IMR-90 (cell line): ENCODE results near the gene RASGRP3. TPM values are rescaled to one million over a fixed set of nuclear protein-coding genes. Genes with fewer than 3 reads are reported as not detected.
A peak's percentile ranks its signal among the peaks of the same experiment; 100 is the strongest.

Experiments
- ATAC-seq: fragments of 200-7000 bp; cut with Tn5 transposase; 2 replicates; pipeline ENCODE4 v1.9.1; 2020; ENCODE audit warnings: low read depth, mild to moderate bottlenecking, moderate library complexity
- BruUV-seq: library from RNA; stranded (reverse); fragments of 400-500 nt; replicated peaks from 2 replicates; lab custom pipeline; 2021; lab: Mats Ljungman, UMichigan
- CTCF ChIA-PET: fragments of 300-600 bp; formaldehyde crosslinking; extraction: SDS; loops from one replicate; lab custom pipeline; 2021; ENCODE audit warnings: antibody characterized with exemption; lab: Yijun Ruan, JAX
- POLR2A ChIA-PET: fragments of 300-600 bp; sonication (Branson Sonifier 250); formaldehyde crosslinking; loops from one replicate; lab custom pipeline; 2022; ENCODE audit warnings: antibody characterized with exemption; ENCODE audit not compliant: unreplicated experiment; lab: Charles Lee
- DNase-seq: peaks from one replicate; pipeline ENCODE4 v3.0.0; 2013
- H2AFZ ChIP-seq: replicated peaks from 2 replicates; pipeline ENCODE3; 2013; ENCODE audit warnings: low read length, mild to moderate bottlenecking; ENCODE audit not compliant: poor library complexity
- H2AK5ac ChIP-seq: 2 replicates; pipeline ENCODE4 v1.6.1; 2013; ENCODE audit warnings: low read depth, low read length, inconsistent platforms
- H2AK9ac ChIP-seq: replicated peaks from 2 replicates; pipeline ENCODE3; 2013; ENCODE audit warnings: mild to moderate bottlenecking, low read depth, low read length, moderate library complexity; ENCODE audit not compliant: poor library complexity
- H2BK120ac ChIP-seq: 2 replicates; pipeline ENCODE4 v1.6.1; 2013; ENCODE audit warnings: low read depth, low read length, inconsistent platforms
- H2BK15ac ChIP-seq: 3 replicates; pipeline ENCODE4 v1.6.1; 2013; ENCODE audit warnings: low read depth, low read length, inconsistent platforms
- H2BK20ac ChIP-seq: 2 replicates; pipeline ENCODE4 v1.6.1; 2013; ENCODE audit warnings: low read depth, mild to moderate bottlenecking, inconsistent platforms, low read length, moderate library complexity
- H2BK5ac ChIP-seq: 2 replicates; pipeline ENCODE4 v1.6.1; 2013; ENCODE audit warnings: mild to moderate bottlenecking, low read depth, low read length, inconsistent platforms; ENCODE audit not compliant: poor library complexity, severe bottlenecking
- H3K14ac ChIP-seq: replicated peaks from 2 replicates; pipeline ENCODE4 v1.6.1; 2013; ENCODE audit warnings: low read depth, low read length, inconsistent platforms
- H3K18ac ChIP-seq: 2 replicates; pipeline ENCODE4 v1.6.1; 2013; ENCODE audit warnings: low read depth, low read length, control low read depth
- H3K23ac ChIP-seq: 2 replicates; pipeline ENCODE4 v1.6.1; 2013; ENCODE audit warnings: low read depth, low read length, inconsistent platforms
- H3K27ac ChIP-seq: 2 replicates; pipeline ENCODE4 v1.5.1; 2013; ENCODE audit warnings: mild to moderate bottlenecking, control low read depth, low read length; ENCODE audit not compliant: insufficient read depth
- H3K27me3 ChIP-seq: 2 replicates; pipeline ENCODE4 v1.6.1; 2013; ENCODE audit warnings: low read length; ENCODE audit not compliant: control insufficient read depth, insufficient read depth
- H3K36me3 ChIP-seq: 2 replicates; pipeline ENCODE4 v1.6.1; 2013; ENCODE audit warnings: low read length, mixed read lengths; ENCODE audit not compliant: control insufficient read depth, insufficient read depth
- H3K4ac ChIP-seq: 2 replicates; pipeline ENCODE4 v1.6.1; 2013; ENCODE audit warnings: low read depth, low read length, inconsistent platforms
- H3K4me1 ChIP-seq: 2 replicates; pipeline ENCODE4 v1.6.1; 2013; ENCODE audit warnings: low read length, mixed read lengths; ENCODE audit not compliant: control insufficient read depth, insufficient read depth
- H3K4me2 ChIP-seq: 2 replicates; pipeline ENCODE4 v1.6.1; 2013; ENCODE audit warnings: low read depth, mild to moderate bottlenecking, control low read depth, low read length, moderate library complexity
- H3K4me3 ChIP-seq: 2 replicates; pipeline ENCODE4 v1.5.1; 2013; ENCODE audit warnings: low read depth, mild to moderate bottlenecking, control low read depth, low read length, moderate library complexity; ENCODE audit not compliant: insufficient read depth
- H3K56ac ChIP-seq: 2 replicates; pipeline ENCODE4 v1.6.1; 2013; ENCODE audit warnings: low read length, inconsistent platforms; ENCODE audit not compliant: insufficient read depth; ENCODE audit errors: extremely low read depth
- H3K79me1 ChIP-seq, 2 experiments: 2 replicates each; pipeline ENCODE4 v1.6.1; 2013; ENCODE audit warnings: low read length in 2 of 2, inconsistent platforms in 1 of 2, low read depth in 1 of 2
- H3K9ac ChIP-seq: 2 replicates; pipeline ENCODE4 v1.6.1; 2013; ENCODE audit warnings: low read depth, low read length, control low read depth
- H3K9me1 ChIP-seq: 2 replicates; pipeline ENCODE4 v1.6.1; 2013; ENCODE audit warnings: low read length, inconsistent platforms; ENCODE audit not compliant: insufficient read depth
- H3K9me3 ChIP-seq: 2 replicates; pipeline ENCODE4 v1.6.1; 2013; ENCODE audit warnings: low read length; ENCODE audit not compliant: control insufficient read depth, insufficient read depth
- H4K20me1 ChIP-seq: 2 replicates; pipeline ENCODE4 v1.6.1; 2013; ENCODE audit warnings: low read length, inconsistent platforms; ENCODE audit not compliant: insufficient read depth
- H4K5ac ChIP-seq: 2 replicates; pipeline ENCODE4 v1.6.1; 2013; ENCODE audit warnings: mild to moderate bottlenecking, low read depth, low read length, control low read depth
- H4K8ac ChIP-seq, 2 experiments: 2 replicates each; pipeline ENCODE4 v1.6.1; 2013; ENCODE audit warnings: low read depth in 2 of 2, low read length in 2 of 2, control low read depth in 1 of 2, inconsistent platforms in 1 of 2
- H4K91ac ChIP-seq: 2 replicates; pipeline ENCODE4 v1.6.1; 2013; ENCODE audit warnings: low read depth, low read length, inconsistent platforms; ENCODE audit not compliant: insufficient read depth
- CEBPB ChIP-seq: IDR thresholded peaks from 2 replicates; pipeline ENCODE4 v1.6.1; 2012; ENCODE audit warnings: low read depth, low read length, improper control_type of control experiment
- ELK1 ChIP-seq: fragments of 150-350 bp; IDR thresholded peaks from 2 replicates; pipeline ENCODE4 v1.6.1; 2016; ENCODE audit warnings: low read depth, mild to moderate bottlenecking, low read length, moderate library complexity, borderline replicate concordance
- FOS ChIP-seq: fragments of 150-350 bp; IDR thresholded peaks from 2 replicates; pipeline ENCODE4 v1.6.1; 2016; ENCODE audit warnings: low read depth, low read length
- MAZ ChIP-seq: IDR thresholded peaks from 2 replicates; pipeline ENCODE4 v1.6.1; 2012; ENCODE audit warnings: low read depth, mild to moderate bottlenecking, low read length, improper control_type of control experiment, moderate library complexity, borderline replicate concordance
- POLR2A ChIP-seq: IDR thresholded peaks from 2 replicates; pipeline ENCODE4 v1.6.1; 2012; ENCODE audit warnings: mild to moderate bottlenecking, low read depth, low read length
- RCOR1 ChIP-seq: IDR thresholded peaks from 2 replicates; pipeline ENCODE4 v1.6.1; 2012; ENCODE audit warnings: mild to moderate bottlenecking, low read length, improper control_type of control experiment; ENCODE audit not compliant: insufficient replicate concordance
- SMC3 ChIP-seq: fragments of 150-350 bp; IDR thresholded peaks from 2 replicates; pipeline ENCODE4 v1.6.1; 2016; ENCODE audit warnings: low read depth, mild to moderate bottlenecking, antibody characterized with exemption, low read length, moderate library complexity
- USF2 ChIP-seq: fragments of 150-350 bp; IDR thresholded peaks from 2 replicates; pipeline ENCODE4 v1.6.1; 2017; ENCODE audit warnings: mild to moderate bottlenecking, antibody characterized with exemption, low read length, low read depth
- WGBS, 2 experiments: methylation state at CpG; one replicate each; pipeline versions ENCODE4 v1.1.5 to v1.1.7; 2013; ENCODE audit warnings: missing lambda C conversion rate in 2 of 2; ENCODE audit not compliant: insufficient read length in 1 of 2; ENCODE audit errors: extremely low coverage in 2 of 2; 5-methylcytosine and 5-hydroxymethylcytosine counted together
- dilution Hi-C: fragments of 300-500 bp; cut with HindIII; formaldehyde crosslinking; loops from one replicate; pipeline ENCODE4 v1.14.3; 2018; ENCODE audit warnings: low sequenced_read_pairs; ENCODE audit not compliant: unreplicated experiment
- in situ Hi-C: fragments of 300-500 bp; cut with MboI; formaldehyde crosslinking; loops from 3 replicates; pipeline ENCODE4 v1.14.3; 2019; ENCODE audit warnings: low sequenced_read_pairs, inconsistent platforms, mixed read lengths
- intact Hi-C: fragments of 100-400 bp; cut with micrococcal nuclease; formaldehyde crosslinking; loops from 2 replicates; pipeline ENCODE4 v1.10.0; 2022
- polyA plus RNA-seq, 3 experiments: library from polyadenylated mRNA; depleted of rRNA; stranded (reverse); fragments of >200 nt; gene quantifications; 2 replicates each; pipeline ENCODE4 v1.2.3, GENCODE V29; 2012; ENCODE audit warnings: low replicate concordance in 1 of 3
- total RNA-seq: library from RNA; depleted of rRNA; stranded (reverse); fragments of >200 nt; gene quantifications from 2 replicates; pipeline ENCODE4 v1.2.3, GENCODE V29; 2012

The RASGRP3 gene
- total and polyA plus RNA-seq, 2 of the 4 experiments (the other 2 are of a cell fraction): 1.7 to 3.0 TPM

- Histone ChIP-seq H3K4ac (no peak overlapping the region), H3K27me3 (no peaks in the 10 kb centered on the region), H3K9ac (no peak overlapping the region), H3K9me1 (peaks cover 7% of the 10 kb centered on the region; the same call in 1 of the 2 replicates), H3K4me1 (peaks cover 14% of the 10 kb centered on the region), H3K36me3 (no peaks in the 10 kb centered on the region), H3K27ac (no peak overlapping the region), H2AK5ac (no peak overlapping the region), H3K23ac (no peak overlapping the region), H3K4me3 (no peak overlapping the region), H3K79me1 (no peaks in the 10 kb centered on the region), H3K14ac (no peak overlapping the region), H2BK5ac (no peak overlapping the region), H4K91ac (no peak overlapping the region), H4K8ac (no peak overlapping the region), H2BK15ac (no peak overlapping the region; the same call in 2 of the 3 replicates), H3K4me2 (no peak overlapping the region), H3K9me3 (no peaks in the 10 kb centered on the region), H3K56ac (no peak overlapping the region), H2AK9ac (no peak overlapping the region), H4K5ac (no peak overlapping the region), H2BK20ac (0 out of 2 replicates have a peak overlapping the region, but pooled peaks have one; percentile 6), H2BK120ac (no peak overlapping the region), H4K20me1 (no peaks in the 10 kb centered on the region), H3K18ac (no peak overlapping the region), H2AFZ (no peak overlapping the region)
- ChIA-PET POLR2A (interaction anchor here (0.5 kb wide), 1 partner anchor 138 kb away, joined by 17 read pairs; no protein-coding TSS in a partner anchor), CTCF (interaction anchor here (0.5 to 0.9 kb wide), 3 partner anchors 8 to 848 kb away, joined by 3 to 4 read pairs (median 3); no protein-coding TSS in a partner anchor)
- DNase-seq (no peak), ATAC-seq (no peak)
- in situ Hi-C loops (no loop called here), intact Hi-C loops (loop anchor here (10.0 kb wide), 1 partner anchor 299 kb away; no protein-coding TSS in a partner anchor), dilution Hi-C loops (no loop called here)
- WGBS, 2 experiments: 100% methylated on average over 1 of the region's 7 CpGs; no CpG with 5 or more reads in 1 of the 2 experiments
- BruUV-seq: no TSS peak
- TF ChIP-seq FOS: no peak
- no peak for TF ChIP-seq USF2
- TF ChIP-seq CEBPB: peak; percentile 72
- TF ChIP-seq RCOR1: no peak
- no peak for TF ChIP-seq MAZ
- no peak for TF ChIP-seq POLR2A
- TF ChIP-seq ELK1: no peak
- no peak for TF ChIP-seq SMC3
Measured at GRCh38 chr2:33433279-33434235, 42.9 kb upstream of the RASGRP3 start.
